GM19351 (cell line): Measurements from ENCODE around the gene NUBPL.
"Not testable (repeated sequence)": the region's sequence is repeated elsewhere in the genome, so short reads cannot be mapped to it uniquely, and the experiment has no call there.

Source experiments
- ATAC-seq: cut with Tn5 transposase; IDR thresholded peaks from one replicate; pipeline ENCODE4 v1.9.1; 2021; ENCODE audit warnings: mild to moderate bottlenecking, moderate library complexity; ENCODE audit not compliant: unreplicated experiment

The NUBPL gene

GRCh38 chr14:31792726-31793125, 231.5 kb downstream of the NUBPL start:
- no peak for ATAC-seq

- not testable (repeated sequence) for ATAC-seq
Observed at GRCh38 chr14:31797946-31798345, 236.7 kb downstream of the NUBPL start.

DNA sequence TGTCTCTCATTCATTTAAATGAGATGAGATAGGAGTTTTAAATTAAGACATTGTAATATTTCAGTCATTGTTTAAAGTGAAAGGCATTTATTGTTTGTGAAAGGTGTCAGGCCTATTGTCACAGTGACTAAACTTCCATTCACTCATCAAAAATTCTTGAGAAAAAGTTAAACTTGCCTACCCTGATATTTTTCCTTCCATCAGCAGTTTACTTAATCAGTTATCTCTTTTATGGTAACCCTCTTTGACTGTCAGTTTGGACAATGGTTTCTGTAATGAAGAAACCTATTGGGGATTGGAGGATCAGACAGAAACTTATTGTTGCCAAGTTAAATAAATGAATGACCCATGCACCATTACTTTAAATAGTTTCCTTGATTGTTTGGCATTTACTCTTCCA, 241.6 kb downstream of the NUBPL start:
- no peak for ATAC-seq

- no peak for ATAC-seq
Observed at GRCh38 chr14:31806249-31806648, 245.0 kb downstream of the NUBPL start.

- ATAC-seq: not testable (repeated sequence)
Observed at GRCh38 chr14:31811693-31812628, 250.8 kb downstream of the NUBPL start.

GRCh38 chr14:31813724-31814490, 252.7 kb downstream of the NUBPL start:
- not testable (repeated sequence) for ATAC-seq

DNA sequence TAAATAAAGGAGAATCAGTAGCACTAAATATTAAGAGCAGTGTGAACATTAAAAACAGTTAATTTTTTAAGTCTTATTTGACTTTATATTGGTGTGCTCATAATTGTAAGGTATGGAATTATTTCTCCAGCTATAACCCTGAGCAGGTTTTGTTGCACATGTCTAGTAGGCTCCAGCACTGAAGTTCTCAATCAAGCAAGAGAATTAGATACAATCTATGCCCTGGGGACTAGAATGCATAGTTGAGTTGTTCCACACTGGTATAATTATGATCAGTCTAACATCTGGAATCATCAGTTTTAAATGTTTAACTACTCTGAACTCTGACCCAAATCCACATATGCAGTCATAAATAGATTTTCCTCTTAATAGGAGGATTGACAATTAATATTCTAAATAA, 258.1 kb downstream of the NUBPL start:
- no peak for ATAC-seq

DNA sequence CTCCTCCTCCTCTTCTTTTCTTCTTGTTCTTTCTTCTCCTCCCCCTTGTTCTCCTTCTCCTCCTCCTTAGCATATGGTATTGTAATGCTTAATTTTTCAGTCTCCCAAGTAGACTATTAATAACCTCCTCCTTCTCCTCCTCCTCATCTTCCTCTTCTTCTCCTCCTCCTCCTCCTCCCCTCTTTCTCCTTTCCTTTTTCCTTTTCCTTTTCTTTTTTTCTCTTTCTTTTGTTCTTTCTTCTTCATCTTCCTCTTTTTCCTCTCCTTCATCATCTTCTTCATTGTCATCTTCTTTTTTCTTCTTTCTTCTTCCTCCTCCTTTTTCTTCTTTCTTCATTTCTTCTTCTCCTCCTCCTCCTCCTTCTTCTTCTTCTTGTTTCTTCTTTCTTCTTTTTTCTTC, 264.3 kb downstream of the NUBPL start:
- ATAC-seq: no peak

- no peak for ATAC-seq
Observed at GRCh38 chr14:31827325-31827724, 266.1 kb downstream of the NUBPL start.

GRCh38 chr14:31828946-31829868, 268.0 kb downstream of the NUBPL start:
- no peak for ATAC-seq

- ATAC-seq: no peak
Observed at GRCh38 chr14:31834616-31835015, 273.4 kb downstream of the NUBPL start.

DNA sequence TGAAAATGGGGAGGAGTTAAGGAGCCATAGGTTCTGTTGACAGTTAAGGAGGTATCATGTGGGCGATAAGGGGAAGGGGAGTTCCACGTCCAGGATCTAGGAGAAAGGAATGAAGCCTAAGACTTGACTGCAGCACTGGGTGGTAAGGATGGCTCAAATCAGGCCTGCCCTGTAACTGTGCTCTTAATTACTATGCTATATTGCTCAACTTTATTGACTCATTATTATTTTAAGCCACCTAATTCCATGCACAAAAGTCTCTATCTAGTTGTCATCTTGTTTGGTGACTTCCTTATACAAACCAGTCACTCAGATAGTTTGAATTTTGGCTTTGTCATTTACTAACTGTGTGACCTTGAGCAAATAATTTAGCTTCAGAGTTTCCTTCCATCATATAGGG, 273.8 kb downstream of the NUBPL start:
- ATAC-seq: no peak

DNA sequence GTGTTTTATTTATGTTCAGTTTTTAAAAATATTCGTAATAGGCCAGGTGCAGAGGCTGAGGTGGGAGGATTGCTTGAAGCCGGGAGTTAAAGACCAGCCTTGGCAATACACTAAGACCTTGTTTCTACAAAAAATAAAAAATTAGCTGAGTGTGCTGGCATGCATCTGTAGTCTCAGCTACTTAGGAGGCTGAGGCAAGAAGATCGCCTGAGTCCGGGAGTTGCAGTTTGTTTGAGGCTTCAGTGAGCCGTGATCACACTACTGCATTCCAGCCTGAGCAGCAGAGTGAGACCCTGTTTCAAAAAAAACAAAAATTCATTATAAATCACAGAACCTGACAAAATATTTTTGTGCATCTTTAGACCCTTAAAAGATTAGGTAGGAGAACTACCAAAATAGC, 275.8 kb downstream of the NUBPL start:
- ATAC-seq: no peak

GRCh38 chr14:31842899-31843298, 281.7 kb downstream of the NUBPL start:
- ATAC-seq: no peak

- peak; percentile 75 for ATAC-seq
Observed at GRCh38 chr14:31843361-31844091, 282.3 kb downstream of the NUBPL start.

DNA sequence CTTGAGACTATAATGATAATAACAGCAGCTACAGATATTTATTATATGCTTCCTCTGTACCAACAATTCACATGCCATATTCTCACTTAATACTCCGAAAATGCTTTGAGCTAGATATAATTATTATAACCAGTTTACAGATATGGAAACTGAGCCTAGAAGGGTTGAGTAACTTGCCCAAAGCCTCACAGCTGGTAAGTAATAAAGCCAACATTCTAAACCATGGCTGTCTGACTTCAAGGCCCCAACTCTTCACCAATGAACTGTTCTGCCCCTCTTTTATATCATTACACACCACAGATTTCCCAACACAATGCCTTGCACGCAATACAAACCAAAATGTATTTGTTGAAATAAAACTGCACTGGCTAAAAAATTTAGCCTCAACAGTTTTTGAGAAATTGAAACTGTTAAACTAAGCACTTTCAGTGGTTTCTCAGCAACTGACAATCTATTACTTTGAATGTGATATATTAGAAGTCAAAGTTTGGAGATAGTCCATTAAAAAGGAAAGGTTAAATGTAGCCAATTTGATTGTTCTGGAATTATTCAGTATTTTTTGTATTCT, 293.4 kb downstream of the NUBPL start:
- no peak for ATAC-seq

- no peak for ATAC-seq
Observed at GRCh38 chr14:31855262-31855661, 294.1 kb downstream of the NUBPL start.

- ATAC-seq: not testable (repeated sequence)
Observed at GRCh38 chr14:31856003-31856402, 294.8 kb downstream of the NUBPL start.

- no peak for ATAC-seq
Observed at GRCh38 chr14:31858868-31859267, 297.7 kb downstream of the NUBPL start.
